RWPE2 (cell line): ENCODE results near the gene EEPD1.
"Not testable (repeated sequence)": the region's sequence is repeated elsewhere in the genome, so short reads cannot be mapped to it uniquely, and the experiment has no call there.

Experiments
- ATAC-seq: fragments of 200-7000 bp; cut with Tn5 transposase; 3 replicates; pipeline ENCODE4 v1.9.1; 2021; ENCODE audit warnings: low read depth
- DNase-seq: peaks from one replicate; pipeline ENCODE4 v3.0.0-alpha.2; 2020; ENCODE audit warnings: low spot score
- H3K27ac ChIP-seq: fragments of 450-650 bp; 2 replicates; pipeline ENCODE4 v1.5.1; 2017; ENCODE audit warnings: mild to moderate bottlenecking; ENCODE audit not compliant: poor library complexity, severe bottlenecking
- H3K27me3 ChIP-seq: fragments of 250-450 bp; sonication (Bioruptor Pico); 2 replicates; pipeline ENCODE4 v1.5.1; 2021; ENCODE audit warnings: mild to moderate bottlenecking, moderate library complexity; ENCODE audit not compliant: insufficient read depth, poor library complexity, severe bottlenecking
- H3K36me3 ChIP-seq: fragments of 250-450 bp; sonication (Bioruptor Pico); 2 replicates; pipeline ENCODE4 v1.5.1; 2020; ENCODE audit warnings: low read depth, mild to moderate bottlenecking, moderate library complexity
- H3K4me1 ChIP-seq: fragments of 250-450 bp; sonication (Bioruptor Pico); 2 replicates; pipeline ENCODE4 v1.5.1; 2021; ENCODE audit warnings: mild to moderate bottlenecking, moderate library complexity; ENCODE audit not compliant: insufficient read depth, poor library complexity, severe bottlenecking
- H3K4me3 ChIP-seq: fragments of 250-450 bp; sonication (Bioruptor Pico); 2 replicates; pipeline ENCODE4 v1.5.1; 2021; ENCODE audit warnings: mild to moderate bottlenecking, moderate library complexity; ENCODE audit not compliant: severe bottlenecking
- H3K9me3 ChIP-seq: fragments of 250-450 bp; sonication (Bioruptor Pico); 2 replicates; pipeline ENCODE4 v1.5.1; 2021; ENCODE audit warnings: mild to moderate bottlenecking, moderate library complexity; ENCODE audit not compliant: severe bottlenecking
- CTCF ChIP-seq: fragments of 450-650 bp; IDR thresholded peaks from one replicate; pipeline ENCODE4 v1.5.1; 2017; ENCODE audit warnings: mild to moderate bottlenecking, moderate library complexity; ENCODE audit not compliant: poor library complexity, severe bottlenecking

Gene EEPD1

DNA sequence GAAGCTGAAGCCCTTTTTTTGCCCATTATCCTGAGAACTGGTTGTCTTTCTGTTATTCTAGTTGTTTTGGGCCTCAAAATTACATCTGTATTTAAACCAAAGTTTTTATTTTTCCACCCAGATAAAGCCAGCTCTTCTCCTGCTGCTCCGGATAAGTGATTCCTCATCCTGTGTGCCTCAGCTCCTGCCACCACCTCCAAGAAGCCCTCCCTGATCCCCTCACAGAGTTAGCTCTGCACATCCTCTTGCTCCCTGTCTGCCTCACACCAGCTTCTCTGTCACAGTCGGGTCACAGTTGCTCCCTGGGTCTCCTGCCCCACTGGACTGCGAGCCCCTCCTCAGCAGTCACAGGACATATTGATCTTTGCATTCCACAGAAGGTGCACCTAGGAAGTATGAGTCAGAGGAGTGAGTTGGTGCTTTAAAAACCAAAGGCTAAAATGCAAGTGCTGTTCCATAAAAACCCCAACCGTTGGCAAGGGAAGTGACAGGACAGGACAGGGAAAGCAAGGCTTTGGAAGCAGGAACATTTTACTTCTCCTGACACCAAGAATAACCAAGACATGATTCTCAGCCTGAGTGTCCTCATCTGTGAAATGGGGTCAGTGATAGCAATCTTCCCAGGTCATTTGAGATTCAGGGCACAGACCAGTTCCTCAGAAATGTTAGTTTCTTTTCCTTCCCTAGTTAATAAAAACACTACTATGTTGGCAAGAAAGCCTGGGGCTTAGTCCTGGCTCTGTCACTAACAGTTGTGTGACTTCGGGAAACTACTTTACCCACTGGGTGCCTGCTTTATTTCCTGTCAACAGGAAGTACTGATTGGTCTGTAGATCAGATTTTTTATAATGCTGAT, 36.5 kb upstream of the EEPD1 start:
- peak; percentile 28; the same call in 2 of the 3 replicates for ATAC-seq
- Histone ChIP-seq H3K9me3 (no peaks in the 10 kb centered on the region), H3K27me3 (no peaks in the 10 kb centered on the region), H3K36me3 (no peaks in the 10 kb centered on the region), H3K4me1 (peaks cover 43% of the 10 kb centered on the region), H3K27ac (peak overlapping the region; percentile 97), H3K4me3 (no peak overlapping the region)
- DNase-seq: no peak
- TF ChIP-seq CTCF: no peak

GRCh38 chr7:36117203-36117840, 35.7 kb upstream of the EEPD1 start:
- Histone ChIP-seq H3K4me3 (no peak overlapping the region), H3K9me3 (no peaks in the 10 kb centered on the region), H3K27ac (peak overlapping the region; percentile 97), H3K36me3 (no peaks in the 10 kb centered on the region), H3K27me3 (no peaks in the 10 kb centered on the region), H3K4me1 (peaks cover 43% of the 10 kb centered on the region)
- DNase-seq (no peak), ATAC-seq (no peak)
- TF ChIP-seq CTCF: no peak

- no peak for ATAC-seq
- Histone ChIP-seq H3K27me3 (no peaks in the 10 kb centered on the region), H3K4me1 (peaks cover 43% of the 10 kb centered on the region), H3K36me3 (no peaks in the 10 kb centered on the region), H3K9me3 (no peaks in the 10 kb centered on the region), H3K27ac (peak overlapping the region; percentile 97), H3K4me3 (no peak overlapping the region)
- DNase-seq: no peak
- no peak for TF ChIP-seq CTCF
These were observed 34.7 kb upstream of the EEPD1 start for GRCh38 chr7:36118344-36118743.

DNA sequence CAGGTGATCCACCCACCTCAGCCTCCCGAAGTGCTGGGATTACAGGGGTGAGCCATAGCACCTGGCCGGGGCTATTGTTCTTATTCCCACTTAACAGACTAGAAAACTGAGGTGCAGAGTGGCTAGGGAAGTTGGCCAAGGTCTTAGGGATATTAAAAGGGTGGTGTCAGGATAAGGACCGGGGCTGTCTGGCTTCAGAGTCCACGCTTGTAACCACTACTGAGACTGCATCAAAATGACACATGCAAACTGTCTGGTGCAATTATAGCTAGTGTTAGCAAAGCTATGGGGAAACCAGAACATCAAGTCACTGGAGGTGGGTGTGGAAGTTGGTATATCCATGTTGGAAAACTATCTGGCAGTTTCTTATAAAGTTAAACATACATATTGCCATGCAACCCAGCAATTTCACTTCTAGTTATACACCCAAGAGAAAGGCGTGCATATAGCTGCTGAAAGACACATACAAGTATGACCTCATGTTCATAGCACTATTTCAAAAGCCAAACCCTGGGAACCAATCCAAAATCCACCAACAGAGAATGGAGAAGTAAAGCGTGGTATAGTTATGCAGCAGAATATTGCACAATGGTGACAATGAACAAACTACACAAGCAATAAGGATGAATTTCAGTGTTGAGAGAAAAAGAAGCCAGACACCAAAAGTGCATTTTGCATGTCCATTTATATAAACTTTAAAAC, 33.9 kb upstream of the EEPD1 start:
- Histone ChIP-seq H3K4me3 (no peak overlapping the region), H3K36me3 (no peaks in the 10 kb centered on the region), H3K9me3 (no peaks in the 10 kb centered on the region), H3K4me1 (peaks cover 43% of the 10 kb centered on the region), H3K27ac (peak overlapping the region; percentile 97), H3K27me3 (no peaks in the 10 kb centered on the region)
- no peak for TF ChIP-seq CTCF
- ATAC-seq (peak; percentile 60), DNase-seq (no peak)

DNA sequence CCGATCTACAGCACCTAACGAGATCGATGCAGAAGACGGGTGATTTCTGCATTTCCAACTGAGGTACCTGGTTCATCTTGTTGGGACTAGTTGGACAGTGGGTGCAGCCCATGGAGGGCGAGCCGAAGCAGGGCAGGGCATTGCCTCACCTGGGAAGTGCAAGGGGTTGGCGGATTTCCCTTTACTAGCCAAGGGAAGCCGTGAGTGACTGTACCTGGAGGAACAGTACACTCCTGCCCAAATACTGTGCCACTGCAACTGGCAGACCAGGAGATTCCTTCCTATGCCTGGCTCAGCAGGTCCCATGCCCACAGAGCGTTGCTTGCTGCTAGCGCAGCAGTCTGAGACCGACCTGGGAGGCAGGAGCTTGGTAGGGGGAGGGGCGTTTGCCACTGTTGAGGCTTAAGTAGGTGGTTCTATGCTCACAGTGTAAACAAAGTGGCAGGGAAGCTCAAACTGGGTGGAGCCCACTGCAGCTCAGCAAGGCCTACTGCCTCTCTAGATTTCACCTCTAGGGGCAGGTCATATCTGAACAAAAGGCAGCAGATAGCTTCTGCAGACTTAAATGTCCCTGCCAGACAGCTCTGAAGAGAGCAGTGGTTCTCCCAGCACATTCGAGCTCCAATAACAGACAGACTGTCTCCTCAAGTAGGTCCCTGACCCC, 32.9 kb upstream of the EEPD1 start:
- Histone ChIP-seq H3K27ac (peak overlapping the region; percentile 97), H3K4me1 (peaks cover 41% of the 10 kb centered on the region)
- not testable (repeated sequence) for H3K36me3 ChIP-seq, H3K4me3 ChIP-seq, H3K27me3 ChIP-seq, ATAC-seq, DNase-seq, H3K9me3 ChIP-seq

DNA sequence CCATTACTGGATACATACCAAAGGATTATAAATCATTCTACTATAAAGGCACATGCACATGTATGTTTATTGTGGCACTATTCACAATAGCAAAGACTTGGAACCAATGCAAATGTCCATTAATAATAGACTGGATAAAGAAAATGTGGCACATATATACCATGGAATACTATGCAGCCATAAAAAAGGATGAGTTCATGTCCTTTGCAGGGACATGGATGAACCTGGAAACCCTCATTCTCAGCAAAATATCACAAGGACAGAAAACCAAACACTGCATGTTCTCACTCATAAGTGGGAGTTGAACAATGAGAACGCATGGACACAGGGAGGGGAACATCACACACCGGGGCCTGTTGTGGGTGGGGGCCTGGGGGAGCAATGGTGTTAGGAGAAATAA, 27.4 kb upstream of the EEPD1 start:
- not testable (repeated sequence) for H3K9me3 ChIP-seq, ATAC-seq, H3K27me3 ChIP-seq, H3K4me1 ChIP-seq, H3K27ac ChIP-seq, H3K36me3 ChIP-seq, H3K4me3 ChIP-seq, DNase-seq
